Measurements from ENCODE around the gene ANKRD18B.

The ANKRD18B gene

GRCh38 chr9:33620738-33621439 lies 96.8 kb downstream of the ANKRD18B start:
- TF ChIP-seq CTCF (IDR thresholded peaks at IDR 0.05; ENCODE audit: insufficient read depth, missing control alignments), result no peak
- DNase-seq (ENCODE audit: insufficient read length, low spot score), result no peak

More at GRCh38 chr9:33620738-33621439, 96.8 kb downstream of the ANKRD18B start:
- no peak for FAIRE-seq

Data from D721Med (cell line).